K562 (cell line): Measurements from ENCODE around the gene ZNF286A. TPM values are rescaled to one million over a fixed set of nuclear protein-coding genes. Genes with fewer than 3 reads are reported as not detected.

Experiments
- ATAC-seq: fragments of 200-7000 bp; cut with Tn5 transposase; 3 replicates; pipeline ENCODE4 v1.9.1; 2020; ENCODE audit warnings: moderate library complexity
- BruUV-seq: library from RNA; stranded (reverse); fragments of 400-500 nt; replicated peaks from 2 replicates; lab custom pipeline; 2021; lab: Mats Ljungman, UMichigan
- CTCF ChIA-PET: fragments of 300-600 bp; formaldehyde crosslinking; extraction: SDS; loops from one replicate; lab custom pipeline; 2021; ENCODE audit warnings: low intra/inter-chr PET ratio; lab: Yijun Ruan, JAX
- POLR2A ChIA-PET: fragments of 300-600, 350-650 bp; sonication (Branson Sonifier 250); formaldehyde crosslinking; extraction: SDS; loops from one replicate; lab custom pipeline; 2021; ENCODE audit warnings: antibody characterized with exemption, inconsistent platforms; lab: Yijun Ruan, JAX
- DNase-seq, 4 experiments: peaks; one replicate each; pipeline versions ENCODE4 v3.0.0 to v3.0.0-alpha.2; 2011 to 2018; ENCODE audit warnings: low spot score in 3 of 4, mixed read lengths in 3 of 4; ENCODE audit errors: extremely low read depth in 1 of 4
- FAIRE-seq: peaks from 2 replicates; lab custom pipeline; 2011; peaks lifted over from hg19 to GRCh38; lab: Jason Lieb, UNC
- H2AFZ ChIP-seq: 2 replicates; pipeline ENCODE4 v1.6.0; 2011; ENCODE audit warnings: low read depth, low read length, control low read depth, inconsistent platforms
- H3K27ac ChIP-seq: fragments of 200-600 bp; 3 replicates; pipeline ENCODE4 v1.8.0; 2011; ENCODE audit warnings: low read depth, mild to moderate bottlenecking, control low read depth, inconsistent platforms, low read length, moderate library complexity, mixed read lengths; ENCODE audit errors: extremely low read depth
- H3K27me3 ChIP-seq, 2 experiments: fragments of 300-600 bp in 1 of 2; 2 replicates in 1 of 2; 3 replicates in 1 of 2; pipeline versions ENCODE4 v1.6.0 to v1.8.0; 2011; ENCODE audit warnings: inconsistent platforms in 2 of 2, low read length in 2 of 2, mild to moderate bottlenecking in 1 of 2, mixed read lengths in 1 of 2, moderate library complexity in 1 of 2; ENCODE audit not compliant: control insufficient read depth in 2 of 2, insufficient read depth in 2 of 2
- H3K36me3 ChIP-seq: fragments of 300-600 bp; 3 replicates; pipeline ENCODE4 v1.8.0; 2011; ENCODE audit warnings: mild to moderate bottlenecking, low read length, inconsistent platforms; ENCODE audit not compliant: control insufficient read depth, insufficient read depth
- H3K4me1 ChIP-seq, 2 experiments: fragments of 200-600 bp in 1 of 2; replicated peaks in 1 of 2; 2 replicates in 1 of 2; 3 replicates in 1 of 2; pipeline versions ENCODE4 v1.5.1 to v1.8.0; 2011; ENCODE audit warnings: inconsistent platforms in 2 of 2, low read length in 2 of 2, mild to moderate bottlenecking in 1 of 2, mixed read lengths in 1 of 2, moderate library complexity in 1 of 2; ENCODE audit not compliant: control insufficient read depth in 2 of 2, insufficient read depth in 2 of 2
- H3K4me2 ChIP-seq: 2 replicates; pipeline ENCODE4 v1.6.1; 2011; ENCODE audit warnings: low read length, control low read depth, inconsistent platforms, mixed read lengths; ENCODE audit not compliant: insufficient read depth
- H3K4me3 ChIP-seq: fragments of 200-600 bp; sonication (generic), shearing (Covaris generic); 2 replicates; pipeline ENCODE4 v1.5.1; 2016; ENCODE audit warnings: control low read depth, inconsistent platforms
- H3K79me2 ChIP-seq: fragments of 200-600 bp; 3 replicates; pipeline ENCODE4 v1.8.0; 2011; ENCODE audit warnings: low read length, inconsistent platforms; ENCODE audit not compliant: control insufficient read depth, insufficient read depth
- H3K9ac ChIP-seq, 2 experiments: 2 replicates each; pipeline versions ENCODE4 v1.6.0 to v1.6.1; 2011; ENCODE audit warnings: low read depth in 2 of 2, low read length in 2 of 2, control low read depth in 1 of 2, inconsistent platforms in 1 of 2, mild to moderate bottlenecking in 1 of 2, mixed read lengths in 1 of 2; ENCODE audit not compliant: insufficient read depth in 1 of 2
- H3K9me1 ChIP-seq: one replicate; pipeline ENCODE4 v1.6.0; 2011; ENCODE audit warnings: inconsistent platforms, mild to moderate bottlenecking, low read length, moderate library complexity; ENCODE audit not compliant: control insufficient read depth, insufficient read depth
- H3K9me3 ChIP-seq: replicated peaks from 2 replicates; pipeline ENCODE4 v1.5.1; 2011; ENCODE audit warnings: low read depth, low read length, inconsistent platforms; ENCODE audit not compliant: control insufficient read depth, insufficient read depth
- H4K20me1 ChIP-seq: replicated peaks from 2 replicates; pipeline ENCODE4 v1.6.1; 2011; ENCODE audit warnings: low read length, inconsistent platforms, mixed read lengths; ENCODE audit not compliant: control insufficient read depth, insufficient read depth
- BDP1 ChIP-seq: IDR thresholded peaks from 3 replicates; pipeline ENCODE4 v1.6.1; 2011; ENCODE audit not compliant: insufficient read length, insufficient read depth
- ETV1 ChIP-seq: fragments of 450-650 bp; conservative IDR thresholded peaks from 2 replicates; pipeline ENCODE4 v1.6.1; 2016; ENCODE audit warnings: missing genetic modification characterization, control low read depth, low read depth, missing compliant biosample characterization
- FIP1L1 ChIP-seq: fragments of 200-400 bp; formaldehyde crosslinking; IDR thresholded peaks from 2 replicates; pipeline ENCODE4 v1.6.1; 2018; ENCODE audit warnings: mild to moderate bottlenecking, low read depth, low read length; ENCODE audit not compliant: poor library complexity, severe bottlenecking
- FOS ChIP-seq: IDR thresholded peaks from 3 replicates; pipeline ENCODE4 v1.6.1; 2011; ENCODE audit not compliant: insufficient read length; ENCODE audit errors: extremely low read depth
- HDAC3 ChIP-seq: fragments of 450-650 bp; IDR thresholded peaks from 2 replicates; pipeline ENCODE4 v1.6.1; 2018; ENCODE audit warnings: borderline replicate concordance, mild to moderate bottlenecking, moderate library complexity; ENCODE audit not compliant: partially characterized antibody
- HNRNPK ChIP-seq: fragments of 200-400 bp; formaldehyde crosslinking; IDR thresholded peaks from one replicate; pipeline ENCODE4 v1.6.1; 2018; ENCODE audit warnings: mild to moderate bottlenecking, low read depth, low read length; ENCODE audit not compliant: poor library complexity, severe bottlenecking
- HNRNPLL ChIP-seq: fragments of 200-400 bp; formaldehyde crosslinking; IDR thresholded peaks from 2 replicates; pipeline ENCODE4 v1.6.1; 2017; ENCODE audit warnings: low read length, low read depth, mild to moderate bottlenecking; ENCODE audit not compliant: poor library complexity, severe bottlenecking
- NFIC ChIP-seq: fragments of 450-650 bp; IDR thresholded peaks from 2 replicates; pipeline ENCODE4 v1.6.1; 2017; ENCODE audit warnings: mild to moderate bottlenecking, inconsistent platforms
- RBM17 ChIP-seq: fragments of 200-400 bp; formaldehyde crosslinking; IDR thresholded peaks from 2 replicates; pipeline ENCODE4 v1.6.1; 2017; ENCODE audit warnings: low read depth, mild to moderate bottlenecking, low read length, borderline replicate concordance
- SMARCC2 ChIP-seq: fragments of 450-650 bp; IDR thresholded peaks from 2 replicates; pipeline ENCODE4 v1.6.1; 2017; ENCODE audit warnings: antibody characterized with exemption, moderate library complexity, mild to moderate bottlenecking, low read depth
- STAG1 ChIP-seq: sonication (generic); formaldehyde crosslinking; IDR thresholded peaks from 2 replicates; pipeline ENCODE4 v1.5.0; 2020; ENCODE audit warnings: missing genetic modification reagents, borderline replicate concordance
- TFAM ChIP-seq: fragments of 250-450 bp; sonication (Bioruptor Pico); conservative IDR thresholded peaks from 2 replicates; pipeline ENCODE4 v1.5.0; 2021; ENCODE audit warnings: mild to moderate bottlenecking, moderate library complexity
- ZNF354B ChIP-seq: fragments of 250-450 bp; sonication (Bioruptor Pico); IDR thresholded peaks from 2 replicates; pipeline ENCODE4 v1.4.0; 2020
- ZSCAN29 ChIP-seq: fragments of 450-650 bp; IDR thresholded peaks from 2 replicates; pipeline ENCODE4 v1.6.1; 2017
- WGBS: fragments of 100-300 bp; shearing (Covaris generic); methylation state at CpG from one replicate; pipeline ENCODE4 v1.1.6; 2016; ENCODE audit warnings: low coverage, mixed read lengths; ENCODE audit not compliant: insufficient coverage; ENCODE audit errors: missing lambda C conversion rate; 5-methylcytosine and 5-hydroxymethylcytosine counted together
- in situ Hi-C: fragments of 300-500 bp; cut with MboI; formaldehyde crosslinking; loops from 4 replicates; pipeline ENCODE4 v1.15.0; 2018; ENCODE audit warnings: inconsistent platforms, mixed read lengths
- intact Hi-C: fragments of 100-400 bp; cut with micrococcal nuclease; formaldehyde crosslinking; loops from 2 replicates; pipeline ENCODE4 v1.14.2; 2022
- polyA plus RNA-seq, 8 experiments: library from polyadenylated mRNA; depleted of rRNA in 4 of 8; stranded (reverse) in 5 of 8; unstranded in 3 of 8; fragments of >200 nt; fragmentation: Nextera tagmentation in 2 of 8; fragmentation: Illumina TruSeq in 1 of 8; extraction: Ambion mirVana in 2 of 8; extraction: Trizol in 1 of 8; gene quantifications; 2 replicates each; pipeline versions ENCODE4 v1.2.1 to v1.2.3, GENCODE V29; 2011 to 2014; ENCODE audit warnings: inconsistent platforms in 1 of 8, missing spikeins in 1 of 8
- total RNA-seq, 7 experiments: library from RNA; depleted of rRNA in 6 of 7; stranded (reverse); fragments of >200 nt in 6 of 7; fragmentation: Illumina TruSeq in 2 of 7; extraction: Trizol in 2 of 7; gene quantifications; 2 replicates each; pipeline versions ENCODE4 v1.2.1 to v1.2.3, GENCODE V29; 2011 to 2021; ENCODE audit warnings: low replicate concordance in 1 of 7
- TF ChIP-seq, protein P1 (sequence below): sonication (generic); formaldehyde crosslinking; IDR thresholded peaks from 2 replicates; pipeline ENCODE4 v1.8.0; 2022; ENCODE audit warnings: mild to moderate bottlenecking, missing genetic modification reagents
- TF ChIP-seq, protein P2 (sequence below): fragments of 150-350 bp; IDR thresholded peaks from 2 replicates; pipeline ENCODE4 v1.6.1; 2014; ENCODE audit warnings: low read depth, mild to moderate bottlenecking, low read length, borderline replicate concordance

Gene ZNF286A
- total and polyA plus RNA-seq, 9 of the 15 experiments (the other 6 are each of a cell fraction or from before 2014, with no cell fraction given) = 9.0 to 23.1 (median 16.6) TPM

- Histone ChIP-seq H3K4me3 (no peak overlapping the region), H2AFZ (no peak overlapping the region), H3K4me1 (no peaks in the 10 kb centered on the region), H3K27ac (no peak overlapping the region), H4K20me1 (no peaks in the 10 kb centered on the region), H3K27me3 (no peaks in the 10 kb centered on the region), H3K9ac (no peak overlapping the region), H3K9me3 (no peaks in the 10 kb centered on the region), H3K4me2 (no peak overlapping the region), H3K36me3 (peaks cover 8% of the 10 kb centered on the region; the same call in 1 of the 3 replicates), H3K79me2 (no peaks in the 10 kb centered on the region), H3K9me1 (no peaks in the 10 kb centered on the region)
- FAIRE-seq (no peak), ATAC-seq (no peak), DNase-seq (no peak)
- ChIA-PET POLR2A (no interaction called here), CTCF (no interaction called here)
- intact Hi-C loops = no loop called here
- no TSS peak for BruUV-seq
- in situ Hi-C loops = no loop called here
- WGBS = 92% methylated on average over 6 of the region's 6 CpGs
- TF ChIP-seq FOS (no peak), SMARCC2 (no peak), ZNF354B (no peak), TFAM (CRISPR knock-in tag) (no peak), HDAC3 (no peak), RBM17 (no peak), HNRNPK (no peak), HNRNPLL (no peak), ETV1 (no peak), STAG1 (no peak), BDP1 (no peak), FIP1L1 (no peak), NFIC (no peak), ZSCAN29 (no peak)
- TF ChIP-seq, protein P1, sequence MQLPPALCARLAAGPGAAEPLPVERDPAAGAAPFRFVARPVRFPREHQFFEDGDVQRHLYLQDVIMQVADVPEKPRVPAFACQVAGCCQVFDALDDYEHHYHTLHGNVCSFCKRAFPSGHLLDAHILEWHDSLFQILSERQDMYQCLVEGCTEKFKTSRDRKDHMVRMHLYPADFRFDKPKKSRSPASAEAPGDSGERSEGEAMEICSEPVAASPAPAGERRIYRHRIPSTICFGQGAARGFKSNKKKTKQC (CRISPR knock-in tag) = no peak
- TF ChIP-seq, protein P2, sequence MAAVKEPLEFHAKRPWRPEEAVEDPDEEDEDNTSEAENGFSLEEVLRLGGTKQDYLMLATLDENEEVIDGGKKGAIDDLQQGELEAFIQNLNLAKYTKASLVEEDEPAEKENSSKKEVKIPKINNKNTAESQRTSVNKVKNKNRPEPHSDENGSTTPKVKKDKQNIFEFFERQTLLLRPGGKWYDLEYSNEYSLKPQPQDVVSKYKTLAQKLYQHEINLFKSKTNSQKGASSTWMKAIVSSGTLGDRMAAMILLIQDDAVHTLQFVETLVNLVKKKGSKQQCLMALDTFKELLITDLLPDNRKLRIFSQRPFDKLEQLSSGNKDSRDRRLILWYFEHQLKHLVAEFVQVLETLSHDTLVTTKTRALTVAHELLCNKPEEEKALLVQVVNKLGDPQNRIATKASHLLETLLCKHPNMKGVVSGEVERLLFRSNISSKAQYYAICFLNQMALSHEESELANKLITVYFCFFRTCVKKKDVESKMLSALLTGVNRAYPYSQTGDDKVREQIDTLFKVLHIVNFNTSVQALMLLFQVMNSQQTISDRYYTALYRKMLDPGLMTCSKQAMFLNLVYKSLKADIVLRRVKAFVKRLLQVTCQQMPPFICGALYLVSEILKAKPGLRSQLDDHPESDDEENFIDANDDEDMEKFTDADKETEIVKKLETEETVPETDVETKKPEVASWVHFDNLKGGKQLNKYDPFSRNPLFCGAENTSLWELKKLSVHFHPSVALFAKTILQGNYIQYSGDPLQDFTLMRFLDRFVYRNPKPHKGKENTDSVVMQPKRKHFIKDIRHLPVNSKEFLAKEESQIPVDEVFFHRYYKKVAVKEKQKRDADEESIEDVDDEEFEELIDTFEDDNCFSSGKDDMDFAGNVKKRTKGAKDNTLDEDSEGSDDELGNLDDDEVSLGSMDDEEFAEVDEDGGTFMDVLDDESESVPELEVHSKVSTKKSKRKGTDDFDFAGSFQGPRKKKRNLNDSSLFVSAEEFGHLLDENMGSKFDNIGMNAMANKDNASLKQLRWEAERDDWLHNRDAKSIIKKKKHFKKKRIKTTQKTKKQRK = no peak
Observed at GRCh38 chr17:15659236-15659635, 40.3 kb upstream of the ZNF286A start.
